Measurements from ENCODE around the gene CAMK4.

The CAMK4 gene

GRCh38 chr5:111223787-111224560 lies at the start of gene CAMK4:
Gene CAMK4 (plus strand): TSS chr5:111224384. CDS start chr5:111224484, 100 bp downstream.
- peak; percentile 82 for DNase-seq

GRCh38 chr5:111183064-111183463 lies 41.1 kb upstream of the CAMK4 start:
- DNase-seq = no peak

GRCh38 chr5:111187079-111187478 lies 37.1 kb upstream of the CAMK4 start:
- DNase-seq = no peak

GRCh38 chr5:111194053-111194452 lies 30.1 kb upstream of the CAMK4 start:
- no peak for DNase-seq

GRCh38 chr5:111194925-111195324 lies 29.3 kb upstream of the CAMK4 start:
- DNase-seq = peak; percentile 25

- DNase-seq = no peak
Observed at GRCh38 chr5:111197523-111197922, 26.7 kb upstream of the CAMK4 start.

GRCh38 chr5:111198281-111198966 lies 25.8 kb upstream of the CAMK4 start:
- no peak for DNase-seq

GRCh38 chr5:111200828-111201227 lies 23.4 kb upstream of the CAMK4 start:
- no peak for DNase-seq

GRCh38 chr5:111201705-111202104 lies 22.5 kb upstream of the CAMK4 start:
- no peak for DNase-seq

GRCh38 chr5:111211341-111211740 lies 12.8 kb upstream of the CAMK4 start:
- no peak for DNase-seq

- DNase-seq = no peak
Observed at GRCh38 chr5:111214052-111214742, 10.0 kb upstream of the CAMK4 start.

GRCh38 chr5:111215971-111216370 lies 8.2 kb upstream of the CAMK4 start:
- DNase-seq = no peak

GRCh38 chr5:111221139-111221538 lies 3.0 kb upstream of the CAMK4 start:
- no peak for DNase-seq

GRCh38 chr5:111223101-111223786 lies 940 bp upstream of the CAMK4 start:
- DNase-seq = no peak

- peak; percentile 9 for DNase-seq
Observed at GRCh38 chr5:111224561-111225345, 569 bp downstream of the CAMK4 start.

GRCh38 chr5:111225926-111226325 lies 1.7 kb downstream of the CAMK4 start:
- DNase-seq = no peak

GRCh38 chr5:111226556-111226955 lies 2.4 kb downstream of the CAMK4 start:
- no peak for DNase-seq

GRCh38 chr5:111227226-111227782 lies 3.1 kb downstream of the CAMK4 start:
- DNase-seq = no peak

- DNase-seq = peak; percentile 56
Observed at GRCh38 chr5:111227801-111228200, 3.6 kb downstream of the CAMK4 start.

- DNase-seq = no peak
Observed at GRCh38 chr5:111228520-111229220, 4.5 kb downstream of the CAMK4 start.

GRCh38 chr5:111229221-111229835 lies 5.1 kb downstream of the CAMK4 start:
- no peak for DNase-seq
